GM18951 (cell line): ENCODE measurements around the gene SLCO3A1.

Experiments used
- POLR2A ChIP-seq: IDR thresholded peaks from 4 replicates; pipeline ENCODE4 v1.6.1; 2011; ENCODE audit warnings: mild to moderate bottlenecking; ENCODE audit not compliant: insufficient read length, insufficient read depth; ENCODE audit errors: extremely low read depth
- in situ Hi-C: fragments of 300-500 bp; cut with MboI; formaldehyde crosslinking; loops from one replicate; pipeline ENCODE4 v1.12.0; 2022; ENCODE audit warnings: low sequenced_read_pairs, mixed read lengths, inconsistent platforms; ENCODE audit not compliant: unreplicated experiment

Gene SLCO3A1

DNA sequence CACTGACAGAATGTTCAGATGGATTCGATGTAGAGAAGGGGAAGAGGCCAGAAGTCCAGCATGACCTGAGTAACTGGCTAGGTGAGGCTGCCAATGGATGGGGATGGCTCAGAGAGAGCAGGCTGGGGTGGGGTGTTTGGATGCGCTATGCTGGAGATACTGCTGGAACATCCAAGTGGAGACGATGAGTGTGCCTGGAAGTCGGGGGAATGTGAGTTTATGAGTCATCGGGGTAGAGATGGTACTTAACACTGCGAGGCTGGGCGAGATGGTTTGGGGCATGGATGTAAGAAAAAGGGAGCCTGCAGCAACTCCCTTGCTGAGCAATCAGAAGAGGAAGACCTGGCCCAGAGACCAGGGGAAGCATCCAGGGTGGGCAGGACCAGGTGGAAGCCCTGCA is 180.7 kb downstream of the SLCO3A1 start:
- TF ChIP-seq POLR2A, result no peak
- in situ Hi-C loops, result no loop called here

DNA sequence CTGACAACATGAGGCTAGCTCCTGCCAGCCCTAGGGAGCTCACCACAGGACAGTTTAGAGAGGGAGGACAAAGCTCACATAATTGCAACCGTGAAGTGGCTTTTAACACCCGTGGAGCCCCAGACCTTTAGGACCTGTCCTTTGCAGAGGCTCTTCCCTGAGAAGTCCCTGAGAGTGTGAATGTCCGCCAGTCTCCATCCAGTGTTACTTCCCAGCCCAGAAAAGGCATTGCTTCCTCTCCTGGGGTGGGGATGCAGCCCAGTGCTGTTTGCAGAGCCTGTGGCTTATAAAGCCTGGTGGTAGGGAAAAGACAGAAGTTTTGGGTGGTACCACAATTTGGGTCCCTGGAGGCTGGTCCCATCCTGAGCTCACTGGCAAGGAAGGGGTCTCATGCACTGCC is 182.0 kb downstream of the SLCO3A1 start:
- TF ChIP-seq POLR2A, result no peak
- in situ Hi-C loops, result no loop called here

DNA sequence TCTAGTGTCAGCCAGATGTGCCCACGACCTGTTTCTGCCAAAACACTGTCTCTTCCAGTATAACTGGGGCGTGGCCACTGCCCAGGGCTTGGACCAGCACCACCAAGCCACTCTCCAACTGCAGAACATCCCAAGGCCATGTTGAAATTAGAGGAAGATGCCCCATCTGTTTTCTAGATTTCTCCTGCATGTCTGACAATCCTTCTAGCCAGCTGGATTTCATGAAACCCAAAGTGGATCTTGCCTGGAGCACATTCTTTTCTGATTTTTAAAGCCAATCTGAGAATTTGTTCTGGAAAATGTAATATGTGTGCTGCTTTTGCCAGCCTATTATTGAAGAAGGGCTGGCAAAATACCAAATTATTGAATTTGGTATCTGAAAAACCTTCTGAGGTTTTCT is 182.5 kb downstream of the SLCO3A1 start:
- in situ Hi-C loops, result no loop called here
- no peak for TF ChIP-seq POLR2A

DNA sequence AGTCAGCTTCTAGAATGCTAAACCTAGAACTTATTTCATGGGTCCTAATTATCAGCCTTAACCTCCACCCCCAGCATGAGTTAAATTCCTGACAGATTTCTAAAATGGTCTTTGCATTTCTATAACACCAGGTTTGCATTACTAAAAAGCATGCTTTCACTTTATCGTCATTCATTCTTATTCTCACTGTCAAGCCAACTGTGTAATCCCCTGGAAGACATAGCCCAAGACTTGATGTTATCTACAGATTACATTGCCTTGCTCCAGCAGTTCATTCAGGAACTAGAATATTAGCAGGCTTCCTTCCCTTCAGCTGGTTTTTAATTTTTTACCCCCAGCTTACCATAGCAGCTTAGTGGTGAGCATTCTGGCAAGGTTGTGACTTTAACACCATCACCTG is 184.0 kb downstream of the SLCO3A1 start:
- in situ Hi-C loops, result no loop called here
- TF ChIP-seq POLR2A, result no peak

DNA sequence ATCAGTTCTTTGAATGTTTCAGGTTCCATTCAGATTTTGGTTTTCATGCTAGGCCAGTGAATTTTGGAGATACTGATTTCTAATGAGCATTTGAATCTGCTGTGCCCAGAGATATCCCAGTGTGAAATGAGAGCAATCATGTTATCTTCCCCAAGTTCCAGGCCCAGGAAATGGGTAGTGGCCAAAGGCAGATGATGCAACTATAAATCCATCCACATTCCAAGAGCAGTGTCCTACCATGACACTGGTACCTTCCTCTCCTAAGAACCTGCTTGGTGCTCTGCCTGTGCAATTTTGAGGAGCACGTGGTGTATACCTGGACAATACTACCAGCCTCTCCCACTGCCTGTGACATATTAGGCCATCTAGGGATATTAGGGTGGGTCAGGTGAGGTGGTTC is 186.8 kb downstream of the SLCO3A1 start:
- TF ChIP-seq POLR2A, result no peak
- in situ Hi-C loops, result no loop called here

DNA sequence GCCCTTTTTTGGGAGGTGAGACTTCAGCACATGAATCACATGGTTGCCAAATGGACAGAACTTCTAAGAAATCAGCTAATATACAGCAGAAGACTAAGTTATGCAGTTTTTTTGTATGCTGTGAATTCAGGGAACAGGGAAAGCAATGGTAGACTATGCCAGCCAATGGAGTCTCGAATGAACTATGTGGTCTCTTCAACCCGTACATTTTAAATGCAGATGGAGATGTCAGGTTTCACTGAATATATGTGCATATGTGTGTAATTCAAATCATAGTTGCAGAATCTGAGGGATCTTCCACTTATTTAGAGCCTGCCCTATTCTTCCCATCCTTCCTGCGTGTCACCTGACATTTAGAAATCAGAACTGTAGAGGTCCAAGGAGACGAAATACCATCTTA is 187.9 kb downstream of the SLCO3A1 start:
- TF ChIP-seq POLR2A, result no peak
- in situ Hi-C loops, result no loop called here

DNA sequence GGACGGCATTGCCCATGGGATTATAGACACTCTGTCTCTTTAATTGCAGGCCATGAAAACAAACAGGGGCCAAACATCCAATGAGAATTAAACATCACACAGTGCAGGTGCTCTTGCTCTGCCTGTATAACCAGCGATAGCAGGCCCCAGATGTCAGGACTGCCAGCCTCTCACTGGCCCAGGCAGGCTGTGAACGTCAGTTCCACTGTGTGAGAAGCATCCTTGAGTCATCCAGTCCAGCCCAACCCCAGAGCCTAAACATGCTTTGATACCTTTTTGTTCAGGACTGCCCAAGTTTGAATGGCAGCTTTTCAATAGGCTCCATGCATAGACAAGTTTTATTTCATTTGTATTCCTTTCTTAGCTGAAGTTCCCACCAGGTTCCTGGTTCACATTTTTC is 189.8 kb downstream of the SLCO3A1 start:
- in situ Hi-C loops, result no loop called here
- no peak for TF ChIP-seq POLR2A

DNA sequence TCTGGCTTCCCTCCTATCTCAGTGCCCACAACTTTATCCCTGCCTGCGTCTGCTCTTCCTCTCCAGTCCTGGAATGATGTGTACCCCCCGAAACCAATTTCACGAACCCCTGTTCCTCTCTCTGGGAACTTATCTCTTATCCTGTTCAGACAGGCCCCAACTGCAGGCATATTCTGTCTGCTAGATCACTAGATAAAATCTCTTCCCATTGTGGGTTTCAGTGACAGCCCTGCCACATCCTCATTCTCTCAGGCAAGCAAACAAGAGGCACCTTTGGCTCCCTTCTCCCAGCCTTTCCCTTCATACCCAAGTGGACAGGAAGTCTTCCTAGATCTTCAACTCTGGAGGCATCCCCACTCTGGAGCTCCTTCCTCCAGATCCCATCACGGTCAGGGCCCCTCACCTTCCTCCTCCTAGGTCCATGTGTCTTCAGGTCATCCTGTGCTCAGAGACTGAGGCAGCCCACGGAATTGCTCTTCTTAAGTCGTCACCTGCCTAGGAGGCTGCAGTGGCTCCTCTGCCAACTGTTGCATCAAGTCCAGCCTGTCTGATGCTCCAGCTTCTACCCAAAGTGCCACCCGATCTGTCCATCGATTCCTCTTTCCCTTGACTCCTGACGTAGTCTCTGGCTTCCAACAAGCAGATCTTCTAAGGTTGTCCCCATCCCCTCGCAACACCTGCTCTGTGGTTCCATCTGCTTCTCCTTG is 190.8 kb downstream of the SLCO3A1 start:
- TF ChIP-seq POLR2A, result no peak
- in situ Hi-C loops, result no loop called here

DNA sequence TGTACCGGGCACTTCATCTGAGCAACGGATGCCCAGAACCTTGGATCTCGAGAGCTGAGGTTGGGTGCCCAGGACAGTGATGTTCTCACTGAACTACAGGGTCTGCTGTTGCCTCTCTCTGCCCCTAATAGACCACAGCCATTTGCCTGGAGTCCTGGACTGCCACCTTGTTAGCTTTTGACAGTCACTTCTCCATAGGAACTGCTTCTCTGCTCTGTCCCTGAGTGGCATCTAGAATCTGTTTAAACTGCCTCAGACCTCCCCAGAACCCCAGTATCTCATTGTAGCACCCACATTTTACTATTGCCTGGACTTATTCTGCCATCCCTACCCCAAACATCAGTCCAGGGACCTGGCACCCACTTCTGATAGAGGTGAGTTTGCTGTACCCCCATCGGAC is 194.4 kb downstream of the SLCO3A1 start:
- TF ChIP-seq POLR2A, result no peak
- in situ Hi-C loops, result no loop called here

DNA sequence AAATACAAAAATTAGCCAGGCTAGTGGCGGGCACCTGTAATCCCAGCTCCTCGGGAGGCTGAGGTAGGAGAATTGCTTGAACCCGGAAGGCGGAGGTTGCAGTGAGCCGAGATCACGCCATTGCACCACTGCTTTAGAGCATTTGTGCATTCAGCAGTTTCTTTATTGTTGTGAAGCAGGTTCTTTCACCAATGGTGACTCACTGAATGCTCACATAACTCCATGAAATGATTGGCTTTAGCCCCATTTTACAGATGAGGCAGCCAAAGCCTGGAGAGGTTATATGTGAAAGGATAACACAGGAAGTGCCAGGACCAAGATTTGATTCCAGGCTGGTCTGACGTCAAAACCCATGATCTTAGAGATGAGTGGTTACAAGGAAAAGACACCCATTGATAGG is 195.2 kb downstream of the SLCO3A1 start:
- in situ Hi-C loops, result no loop called here
- TF ChIP-seq POLR2A, result no peak

DNA sequence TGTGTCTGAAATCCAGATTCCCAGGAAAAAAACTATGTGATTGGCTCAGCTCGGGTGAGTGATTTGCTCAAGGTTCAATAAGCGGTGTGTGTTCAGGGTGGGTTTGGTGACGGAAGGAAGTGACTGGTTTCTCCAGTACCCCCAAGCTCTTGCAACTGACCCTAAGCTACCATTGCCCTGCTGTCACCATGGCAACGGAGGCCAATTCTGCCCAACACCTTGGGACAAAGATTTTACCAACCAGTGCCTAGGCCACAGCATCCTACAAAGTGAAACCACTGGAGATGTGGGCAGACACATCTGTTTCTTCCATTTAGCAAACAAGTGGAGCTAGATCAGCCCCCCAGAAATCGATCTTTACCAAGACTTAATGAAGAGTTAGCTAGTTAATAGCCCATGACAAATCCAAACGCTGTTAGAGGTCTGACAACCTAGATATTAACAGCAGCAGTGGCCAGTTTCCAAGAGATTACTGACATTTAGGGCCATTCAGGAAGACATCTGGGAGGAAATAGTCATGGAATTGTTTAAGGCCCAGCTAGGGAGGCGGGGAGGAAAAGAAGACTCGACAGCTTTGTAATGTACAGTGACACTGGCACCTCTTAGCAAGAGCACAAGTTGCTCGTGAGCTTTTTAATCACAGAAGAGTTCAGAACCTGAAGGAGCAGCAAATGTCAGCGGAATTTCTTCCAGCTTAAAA is 195.9 kb downstream of the SLCO3A1 start:
- in situ Hi-C loops, result no loop called here
- no peak for TF ChIP-seq POLR2A

DNA sequence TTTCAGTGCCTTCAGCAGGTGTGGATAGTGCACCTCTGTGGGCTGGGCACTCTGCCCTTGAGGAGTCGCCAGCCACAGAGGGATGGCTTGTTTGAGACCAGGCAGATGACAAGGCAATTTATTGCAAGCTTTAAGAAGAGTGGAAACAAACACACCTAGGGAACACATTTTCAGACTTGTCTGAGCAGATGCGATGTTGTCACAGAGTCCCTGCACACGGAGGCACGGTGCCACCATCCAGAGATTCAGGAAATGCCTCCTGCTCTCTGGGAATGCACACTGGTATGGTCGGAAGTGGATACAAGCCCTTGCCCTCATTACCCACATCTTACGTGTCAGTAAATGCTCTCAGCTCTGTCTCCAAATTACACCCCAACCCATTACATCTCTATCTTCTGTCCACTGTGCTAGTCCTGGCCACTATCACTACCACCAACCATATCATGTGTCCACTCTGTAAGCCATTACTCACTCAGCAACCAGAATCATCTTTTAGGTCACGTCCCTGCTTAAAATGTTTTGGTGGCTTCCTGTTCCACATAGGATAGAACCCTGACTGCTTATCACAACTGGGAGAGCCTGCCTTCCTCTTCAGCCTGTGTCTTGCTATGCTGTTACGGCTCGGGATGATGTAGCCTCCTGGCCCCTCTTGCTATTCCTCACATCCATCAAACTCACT is 196.9 kb downstream of the SLCO3A1 start:
- in situ Hi-C loops, result no loop called here
- TF ChIP-seq POLR2A, result no peak

DNA sequence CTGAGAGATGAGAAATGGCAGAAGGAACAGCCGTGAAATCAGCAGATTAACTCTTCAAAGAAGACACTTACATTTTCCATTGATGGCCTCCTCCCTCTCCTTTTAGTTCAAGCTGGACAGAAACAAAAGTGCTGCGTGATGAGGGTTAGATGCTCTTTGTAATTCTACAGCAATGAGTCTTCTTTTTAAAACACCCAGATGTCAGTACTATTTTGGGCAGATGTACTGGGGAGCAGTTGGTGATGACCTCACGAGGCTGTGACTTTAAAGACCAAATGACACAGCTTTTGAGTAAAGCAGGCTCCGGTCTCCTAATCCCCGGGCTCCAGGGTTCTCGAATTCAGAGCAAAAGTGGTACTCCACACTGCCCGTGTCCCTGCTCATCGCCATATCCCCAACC is 198.2 kb downstream of the SLCO3A1 start:
- TF ChIP-seq POLR2A, result no peak
- in situ Hi-C loops, result no loop called here

DNA sequence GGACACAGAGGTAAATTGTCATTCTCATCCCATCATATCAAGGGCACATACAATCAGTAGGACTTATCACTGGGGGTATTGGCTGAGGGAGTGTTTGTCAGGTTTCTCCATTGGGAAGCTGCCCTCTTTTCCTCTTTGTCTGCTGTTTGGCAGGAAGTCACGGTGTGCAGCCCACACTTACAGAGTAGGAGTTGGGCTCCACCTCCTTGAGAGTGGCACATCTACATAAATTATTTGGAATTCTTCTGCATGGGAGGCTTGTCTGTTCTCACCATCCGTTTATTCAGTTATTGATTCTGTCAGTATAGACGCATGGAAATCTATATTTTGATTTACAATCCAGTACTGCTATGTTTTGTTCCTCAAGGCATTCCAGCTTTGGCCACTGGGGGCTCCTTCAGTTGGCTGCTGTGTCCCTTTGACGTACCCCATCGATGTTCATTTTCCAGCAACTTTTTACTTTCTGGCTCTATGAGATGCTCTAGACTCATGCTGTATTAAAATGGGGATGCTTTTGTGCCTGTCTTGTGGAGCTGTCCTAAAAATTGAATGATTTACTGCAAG is 200.3 kb downstream of the SLCO3A1 start:
- TF ChIP-seq POLR2A, result no peak
- in situ Hi-C loops, result no loop called here

DNA sequence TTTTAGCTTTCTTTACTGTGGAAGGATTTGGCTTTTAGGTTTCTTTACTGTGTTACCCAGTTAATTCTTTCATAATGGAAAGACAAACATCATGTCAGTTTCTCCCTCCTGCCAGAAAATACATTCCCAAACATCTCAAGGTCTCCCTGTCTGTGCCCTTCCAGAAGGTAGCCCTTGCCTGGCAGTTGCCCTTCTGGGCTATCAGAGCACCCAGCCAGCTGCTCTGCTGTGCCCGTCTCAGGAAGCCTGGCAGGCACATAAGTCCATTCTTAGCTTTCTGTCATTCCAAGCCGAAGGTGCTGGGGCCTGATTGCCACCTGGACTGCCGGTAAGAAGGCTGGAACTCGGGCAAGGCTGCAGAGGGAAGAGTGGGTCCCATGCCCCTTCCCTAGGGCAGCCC is 203.4 kb downstream of the SLCO3A1 start:
- no peak for TF ChIP-seq POLR2A
- in situ Hi-C loops, result no loop called here
